SU-DHL-6 (cell line): ENCODE measurements around the gene COL6A3.

Experiments used
- H2AFZ ChIP-seq: fragments of 200-600 bp; sonication (generic); 2 replicates; pipeline ENCODE4 v1.6.1; 2014; ENCODE audit warnings: low read depth, mild to moderate bottlenecking, moderate library complexity, mixed read lengths, antibody characterized with exemption, low read length; ENCODE audit not compliant: severe bottlenecking
- H3F3A ChIP-seq: fragments of 200-600 bp; shearing (Covaris generic); 2 replicates; pipeline ENCODE4 v1.6.0; 2016; ENCODE audit warnings: antibody characterized with exemption, mild to moderate bottlenecking; ENCODE audit not compliant: insufficient read depth
- H3K27ac ChIP-seq: fragments of 200-600 bp; sonication (generic); 2 replicates; pipeline ENCODE4 v1.5.1; 2016; ENCODE audit warnings: low read depth, mild to moderate bottlenecking, low read length, moderate library complexity, mixed read lengths
- H3K27me3 ChIP-seq: fragments of 200-600 bp; sonication (generic), shearing (Covaris generic); 2 replicates; pipeline ENCODE4 v1.6.0; 2014; ENCODE audit warnings: mild to moderate bottlenecking, low read length
- H3K36me3 ChIP-seq: fragments of 200-600 bp; sonication (generic); 2 replicates; pipeline ENCODE4 v1.6.1; 2014; ENCODE audit warnings: mild to moderate bottlenecking, low read length, mixed read lengths
- H3K4me2 ChIP-seq: fragments of 300-600, 200-600 bp; shearing (Covaris generic), sonication (generic); 2 replicates; pipeline ENCODE4 v1.6.0; 2014; ENCODE audit warnings: low read length, low read depth, mild to moderate bottlenecking; ENCODE audit not compliant: poor library complexity, severe bottlenecking
- H3K4me3 ChIP-seq: fragments of 200-600 bp; sonication (generic); 2 replicates; pipeline ENCODE4 v1.5.1; 2014; ENCODE audit warnings: antibody characterized with exemption, low read length, mild to moderate bottlenecking, mixed read lengths; ENCODE audit not compliant: insufficient read depth, poor library complexity, severe bottlenecking
- H3K79me2 ChIP-seq: fragments of 200-600 bp; sonication (generic); 2 replicates; pipeline ENCODE4 v1.6.1; 2014; ENCODE audit warnings: mild to moderate bottlenecking, low read length, moderate library complexity; ENCODE audit not compliant: insufficient read depth
- H3K9ac ChIP-seq: fragments of 200-600 bp; sonication (generic); 2 replicates; pipeline ENCODE4 v1.7.0; 2014; ENCODE audit warnings: mild to moderate bottlenecking, low read length
- H3K9me2 ChIP-seq: fragments of 200-600 bp; sonication (generic); replicated peaks from 2 replicates; pipeline ENCODE4 v1.6.1; 2014; ENCODE audit warnings: low read length; ENCODE audit not compliant: insufficient read depth
- H3K9me3 ChIP-seq: fragments of 200-600 bp; sonication (generic); 2 replicates; pipeline ENCODE4 v1.6.1; 2014; ENCODE audit warnings: low read length, mixed read lengths; ENCODE audit not compliant: insufficient read depth
- H4K20me1 ChIP-seq: fragments of 200-600 bp; sonication (generic); 2 replicates; pipeline ENCODE4 v1.6.1; 2014; ENCODE audit warnings: low read depth, mild to moderate bottlenecking, antibody characterized with exemption, low read length, moderate library complexity, mixed read lengths
- EZH2phosphoT487 ChIP-seq: fragments of 200-600 bp; sonication (generic), shearing (Covaris generic); conservative IDR thresholded peaks from 2 replicates; pipeline ENCODE4 v1.6.1; 2018; ENCODE audit warnings: mild to moderate bottlenecking, antibody characterized with exemption, low read length, moderate library complexity, mixed read lengths
- TF ChIP-seq, protein P1 (sequence below): fragments of 200-600 bp; sonication (generic); IDR thresholded peaks from one replicate; pipeline ENCODE4 v1.5.1; 2017; ENCODE audit warnings: antibody characterized with exemption, mild to moderate bottlenecking, low read length, moderate library complexity; ENCODE audit not compliant: insufficient read depth, poor library complexity, severe bottlenecking

COL6A3 gene

DNA sequence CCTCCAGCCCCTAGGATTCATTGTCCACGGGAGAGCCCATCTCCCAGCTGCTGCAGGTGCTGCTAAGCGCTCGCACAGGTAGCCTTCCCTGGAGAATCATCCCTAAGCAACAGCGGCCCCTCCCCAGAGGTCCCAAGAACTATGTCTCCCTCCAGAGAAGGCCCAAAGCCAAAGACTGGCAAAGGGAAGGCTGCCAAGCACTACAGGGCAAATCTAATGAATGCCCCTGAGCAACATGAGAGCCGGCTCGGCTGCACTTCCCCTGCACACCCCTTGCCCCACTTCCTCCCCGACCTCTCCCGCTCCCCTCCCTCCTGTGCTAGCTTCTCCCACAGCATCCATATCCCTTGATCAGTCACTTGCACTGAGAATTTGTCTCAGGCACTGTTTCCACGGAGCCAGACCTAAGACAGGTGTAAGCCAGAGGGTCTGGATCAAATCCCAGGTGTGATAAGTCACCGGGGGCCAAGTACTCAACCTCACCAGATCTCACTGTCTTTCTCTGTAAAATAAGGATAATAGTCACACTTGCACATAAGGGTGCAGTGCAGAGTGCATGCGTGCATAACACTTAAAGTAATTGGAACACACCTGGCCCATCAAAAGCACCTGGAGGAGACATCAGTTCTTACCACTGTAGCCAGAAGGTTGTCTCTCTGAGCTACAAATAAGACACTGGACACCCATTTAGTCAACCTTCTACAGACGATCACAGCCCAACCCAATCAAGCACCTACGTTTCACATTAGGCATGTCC is 20.1 kb upstream of the COL6A3 start:
- Histone ChIP-seq H3K4me2 (no peak overlapping the region), H3K27ac (no peak overlapping the region), H3F3A (no peaks in the 10 kb centered on the region), H4K20me1 (no peaks in the 10 kb centered on the region), H3K79me2 (no peaks in the 10 kb centered on the region), H3K27me3 (no peaks in the 10 kb centered on the region), H3K9ac (no peak overlapping the region), H3K9me3 (no peaks in the 10 kb centered on the region), H3K9me2 (no peaks in the 10 kb centered on the region), H2AFZ (no peak overlapping the region), H3K4me3 (no peak overlapping the region), H3K36me3 (no peaks in the 10 kb centered on the region)
- TF ChIP-seq, protein P1, sequence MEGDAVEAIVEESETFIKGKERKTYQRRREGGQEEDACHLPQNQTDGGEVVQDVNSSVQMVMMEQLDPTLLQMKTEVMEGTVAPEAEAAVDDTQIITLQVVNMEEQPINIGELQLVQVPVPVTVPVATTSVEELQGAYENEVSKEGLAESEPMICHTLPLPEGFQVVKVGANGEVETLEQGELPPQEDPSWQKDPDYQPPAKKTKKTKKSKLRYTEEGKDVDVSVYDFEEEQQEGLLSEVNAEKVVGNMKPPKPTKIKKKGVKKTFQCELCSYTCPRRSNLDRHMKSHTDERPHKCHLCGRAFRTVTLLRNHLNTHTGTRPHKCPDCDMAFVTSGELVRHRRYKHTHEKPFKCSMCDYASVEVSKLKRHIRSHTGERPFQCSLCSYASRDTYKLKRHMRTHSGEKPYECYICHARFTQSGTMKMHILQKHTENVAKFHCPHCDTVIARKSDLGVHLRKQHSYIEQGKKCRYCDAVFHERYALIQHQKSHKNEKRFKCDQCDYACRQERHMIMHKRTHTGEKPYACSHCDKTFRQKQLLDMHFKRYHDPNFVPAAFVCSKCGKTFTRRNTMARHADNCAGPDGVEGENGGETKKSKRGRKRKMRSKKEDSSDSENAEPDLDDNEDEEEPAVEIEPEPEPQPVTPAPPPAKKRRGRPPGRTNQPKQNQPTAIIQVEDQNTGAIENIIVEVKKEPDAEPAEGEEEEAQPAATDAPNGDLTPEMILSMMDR = no peak
- TF ChIP-seq EZH2phosphoT487 = no peak

DNA sequence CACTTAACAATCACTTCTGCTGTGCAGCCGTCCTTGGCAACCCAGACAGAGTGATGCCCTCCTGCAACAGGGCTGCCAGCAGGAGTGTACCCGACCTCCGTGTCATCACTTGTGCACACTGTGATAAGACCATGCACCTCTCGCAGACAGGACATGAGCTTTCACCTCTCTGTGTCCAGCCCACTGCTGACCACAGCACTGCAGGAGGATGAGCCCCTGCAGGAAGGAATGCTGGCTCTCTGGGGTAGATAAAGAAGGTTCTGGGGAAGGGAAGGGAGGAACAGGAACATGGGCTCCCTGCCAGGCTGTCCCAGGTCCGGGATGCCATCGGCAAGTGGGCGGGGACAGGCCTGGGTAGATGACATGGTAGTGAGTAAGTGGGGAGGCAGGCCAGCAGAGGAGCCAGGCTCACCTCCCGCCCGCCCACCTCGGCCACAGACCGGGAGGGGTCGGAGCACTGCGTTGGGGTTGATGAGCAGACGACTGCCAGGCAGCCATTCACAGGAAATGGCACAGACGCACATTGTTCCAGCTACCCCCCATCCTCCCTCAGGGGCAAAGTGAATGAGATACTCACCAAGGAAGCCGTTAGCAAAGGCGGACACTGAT is 18.6 kb upstream of the COL6A3 start:
- Histone ChIP-seq H3K9ac (no peak overlapping the region), H4K20me1 (no peaks in the 10 kb centered on the region), H3K36me3 (no peaks in the 10 kb centered on the region), H3K9me3 (no peaks in the 10 kb centered on the region), H3K9me2 (no peaks in the 10 kb centered on the region), H3K4me3 (no peak overlapping the region), H3K27me3 (no peaks in the 10 kb centered on the region), H3F3A (no peaks in the 10 kb centered on the region), H3K79me2 (no peaks in the 10 kb centered on the region), H2AFZ (no peak overlapping the region), H3K4me2 (no peak overlapping the region), H3K27ac (no peak overlapping the region)
- TF ChIP-seq, protein P1 = no peak
- TF ChIP-seq EZH2phosphoT487 = no peak

DNA sequence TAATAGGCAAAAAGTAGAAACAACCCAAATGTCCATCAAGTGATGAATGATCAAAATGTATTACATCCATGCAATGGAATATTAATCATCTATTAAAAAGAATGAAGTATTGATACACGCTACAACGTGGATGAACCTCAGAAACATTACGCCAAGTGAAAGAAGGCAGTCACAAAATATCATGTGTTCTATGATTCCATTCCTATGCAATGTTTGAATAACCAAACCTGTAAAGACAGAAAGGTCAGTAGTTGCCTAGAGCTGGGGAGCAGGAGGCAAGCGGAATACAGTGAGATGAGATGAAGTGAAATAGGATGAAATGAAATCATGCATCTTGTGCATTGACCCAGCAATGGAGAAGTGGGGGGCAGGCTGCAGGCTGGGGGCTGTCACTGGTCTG is 17.9 kb upstream of the COL6A3 start:
- no peaks in the 10 kb centered on the region for H3K9me3 ChIP-seq
- H3K9ac ChIP-seq = no peak overlapping the region
- H3K36me3 ChIP-seq = no peaks in the 10 kb centered on the region
- H3K4me2 ChIP-seq = no peak overlapping the region
- no peaks in the 10 kb centered on the region for H3K9me2 ChIP-seq
- H3F3A ChIP-seq = no peaks in the 10 kb centered on the region
- H2AFZ ChIP-seq = no peak overlapping the region
- H3K27me3 ChIP-seq = no peaks in the 10 kb centered on the region
- H3K27ac ChIP-seq = no peak overlapping the region
- no peak overlapping the region for H3K4me3 ChIP-seq
- no peaks in the 10 kb centered on the region for H4K20me1 ChIP-seq
- no peaks in the 10 kb centered on the region for H3K79me2 ChIP-seq
- TF ChIP-seq, protein P1 = no peak
- TF ChIP-seq EZH2phosphoT487 = no peak
